ENCODE data around the gene HSPA12A.

HSPA12A gene

DNA sequence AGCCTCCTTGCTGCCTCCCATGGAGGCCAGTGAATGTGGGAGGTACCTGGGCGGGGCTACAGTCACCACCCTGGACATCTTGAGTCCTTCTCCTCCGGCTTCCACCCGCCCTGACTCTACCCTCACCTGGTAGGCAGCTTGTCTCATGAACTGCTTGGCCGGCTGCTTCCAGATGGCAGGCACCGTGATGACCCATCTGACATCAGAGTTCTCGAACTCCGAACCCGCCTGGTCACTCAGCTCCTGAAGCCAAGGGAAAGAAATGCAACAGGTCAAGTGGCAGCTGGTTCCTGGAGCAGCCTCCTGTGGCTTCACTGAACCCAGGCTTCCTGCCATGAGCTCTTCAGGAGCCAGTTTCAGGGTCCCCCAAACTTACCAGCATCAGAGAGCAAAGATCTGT is 50.1 kb downstream of the HSPA12A start:
- no peak for DNase-seq (ENCODE audit: low read depth in 2 of 3, low spot score in 2 of 3)

DNA sequence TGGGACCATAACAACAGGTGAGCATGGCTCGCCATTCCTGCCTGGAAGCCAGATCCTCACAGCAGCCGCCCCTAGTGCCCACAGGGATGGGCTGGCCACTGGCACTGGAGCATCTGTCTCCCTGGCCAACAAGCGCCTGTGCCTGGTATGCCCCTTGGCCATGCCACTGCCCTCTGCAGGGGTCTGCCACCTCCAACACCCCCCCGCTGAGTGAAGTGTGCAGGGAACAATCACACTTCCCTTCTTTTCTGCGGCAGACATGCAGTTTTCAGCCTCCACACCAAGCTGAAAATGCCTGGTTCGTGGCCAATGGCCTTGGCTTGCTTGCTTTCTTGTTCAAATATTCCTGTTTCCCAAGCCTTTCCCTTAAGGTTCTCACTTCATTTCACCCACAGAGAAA is 50.7 kb downstream of the HSPA12A start:
- DNase-seq (ENCODE audit: low read depth in 2 of 3, low spot score in 2 of 3) = no peak

DNA sequence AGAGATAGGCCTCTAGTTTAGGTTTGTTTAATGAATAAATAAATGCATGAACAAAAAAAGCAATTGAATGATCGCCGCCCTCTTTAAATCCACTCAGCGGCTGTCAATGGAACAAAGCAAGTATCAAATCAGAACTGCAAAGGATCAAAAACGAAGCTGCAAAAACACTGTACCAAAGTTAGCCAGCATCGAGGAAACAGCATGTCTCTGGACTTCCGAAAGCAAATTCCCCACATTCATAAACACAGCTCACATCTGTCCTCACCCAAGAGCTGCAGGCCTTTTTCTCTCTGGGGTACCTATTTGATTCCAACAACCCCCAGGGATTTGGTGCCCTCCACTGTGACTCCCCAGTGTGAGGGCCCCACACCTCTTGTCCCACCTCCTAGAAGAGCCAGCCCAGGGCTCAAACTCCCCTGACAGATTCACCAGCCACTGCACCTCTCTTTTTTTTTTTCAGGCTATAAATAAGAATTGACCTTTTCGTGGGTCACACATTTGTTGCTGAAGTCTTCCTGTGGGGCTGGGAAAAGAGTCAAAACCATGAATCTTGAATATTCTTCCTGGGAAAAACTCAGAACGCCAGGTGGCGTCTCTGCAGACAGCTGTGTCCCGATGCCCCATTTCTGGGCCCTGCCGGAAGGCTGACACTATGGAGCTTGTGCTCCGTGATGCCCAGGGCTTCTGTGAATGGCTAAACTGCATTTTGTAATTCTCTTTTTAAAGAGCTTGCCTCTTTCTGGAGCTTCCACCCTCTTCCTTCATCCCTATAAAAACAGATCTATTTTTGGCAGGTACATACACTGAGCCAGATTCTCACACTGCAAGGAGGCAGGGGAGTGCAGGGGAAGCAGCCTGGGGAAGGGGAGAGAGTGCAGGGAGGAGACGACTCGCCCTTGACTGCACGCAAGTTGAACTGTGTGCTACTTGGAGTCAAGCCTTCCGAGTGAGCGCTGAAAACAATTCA is 51.7 kb downstream of the HSPA12A start:
- no peak for DNase-seq (ENCODE audit: low read depth in 2 of 3, low spot score in 2 of 3)

DNA sequence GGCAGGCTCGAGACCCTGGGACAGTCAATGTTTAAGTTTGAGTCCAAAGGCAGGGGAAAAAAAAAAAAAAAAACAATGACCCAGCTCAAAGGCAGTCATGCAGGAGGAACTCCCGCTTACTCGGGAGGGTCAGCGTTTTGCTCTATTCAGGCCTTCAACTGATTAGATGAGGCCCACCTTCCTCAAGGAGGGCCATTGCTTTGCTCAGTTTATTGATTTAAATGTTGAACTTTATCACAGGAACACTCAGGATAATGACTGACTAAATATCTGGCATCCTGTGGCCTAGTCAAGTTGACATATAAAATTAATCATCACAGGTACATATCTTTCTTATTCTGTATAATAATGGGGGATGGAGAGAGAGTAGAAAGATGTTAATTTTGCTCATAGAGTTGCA is 52.6 kb downstream of the HSPA12A start:
- no peak for DNase-seq (ENCODE audit: low read depth in 2 of 3, low spot score in 2 of 3)

DNA sequence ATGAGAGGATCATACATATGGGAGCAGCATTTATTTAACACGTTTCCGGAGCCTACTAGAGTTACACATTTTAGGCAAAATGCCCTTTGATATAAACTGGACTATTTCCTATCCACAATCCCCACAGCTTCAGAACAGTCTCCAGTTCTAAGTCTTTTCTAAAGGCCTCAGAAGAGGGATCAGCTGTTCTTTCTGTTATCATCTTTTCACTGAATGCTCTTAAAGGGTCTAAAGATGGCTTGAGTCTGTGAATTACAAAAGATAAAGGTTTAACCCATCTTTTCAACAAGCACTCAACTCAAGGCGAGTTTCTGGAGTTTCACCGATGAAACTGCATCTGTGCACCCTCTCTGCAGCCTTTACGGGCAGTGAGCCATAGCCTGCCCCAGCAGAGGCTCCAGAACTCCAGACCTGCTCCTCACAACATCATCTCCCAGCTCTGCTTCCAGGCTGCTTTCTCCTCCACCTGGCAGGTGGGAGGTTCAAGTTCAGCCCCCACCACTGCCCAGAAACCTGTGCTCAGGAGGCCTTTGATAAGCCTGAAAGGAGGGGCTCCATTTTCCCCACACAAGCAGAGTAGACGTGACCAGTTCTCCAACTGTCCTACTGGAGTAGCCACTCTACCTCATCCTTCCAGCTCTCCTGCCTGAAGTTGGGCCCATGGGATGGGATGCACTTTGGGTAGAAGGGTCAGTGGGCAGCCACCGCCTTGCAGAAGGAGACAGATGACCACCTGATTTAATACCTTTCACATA is 53.4 kb downstream of the HSPA12A start:
- no peak for DNase-seq (ENCODE audit: low read depth in 2 of 3, low spot score in 2 of 3)

DNA sequence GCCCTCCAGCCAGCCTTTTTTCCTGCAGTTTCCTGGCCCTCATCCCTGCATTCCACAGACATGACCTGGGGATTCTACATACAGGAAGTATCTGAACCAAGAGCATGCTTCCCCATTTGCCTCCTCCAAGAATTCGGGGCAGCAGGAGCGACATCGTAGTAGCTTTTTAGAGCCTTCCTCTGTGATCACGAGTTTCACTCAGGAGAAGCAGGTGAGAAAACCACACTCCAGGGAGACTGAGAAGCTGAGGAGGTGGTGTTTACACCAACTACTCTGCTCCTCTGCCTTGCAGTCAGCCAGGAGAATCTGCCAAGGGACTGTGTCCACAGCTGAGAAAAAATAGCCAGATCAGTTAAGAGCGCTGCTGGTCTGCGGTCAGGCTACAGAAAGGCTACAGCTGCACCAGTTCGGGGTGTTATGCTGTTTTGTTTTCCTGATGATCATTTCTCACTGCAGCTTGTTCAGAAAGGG is 54.1 kb downstream of the HSPA12A start:
- no peak for DNase-seq (ENCODE audit: low read depth in 2 of 3, low spot score in 2 of 3)

DNA sequence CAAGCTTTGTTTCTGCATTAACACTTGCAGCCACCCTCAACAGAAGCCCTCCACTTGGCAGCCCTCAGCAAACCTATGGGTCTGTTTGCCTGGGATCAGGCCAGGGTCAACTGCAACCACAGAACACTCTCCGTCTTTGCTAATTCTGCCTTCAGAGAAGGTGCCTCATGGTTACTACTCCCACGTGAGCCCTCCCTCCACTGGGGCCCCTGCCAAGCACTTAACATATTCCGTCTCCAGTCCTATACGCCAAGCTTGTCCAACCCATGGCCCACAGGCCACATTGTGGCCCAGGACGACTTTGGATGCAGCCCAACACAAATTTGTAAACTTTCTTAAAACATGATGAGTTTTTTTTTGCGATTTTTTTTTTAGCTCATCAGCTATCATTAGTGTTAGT is 54.7 kb downstream of the HSPA12A start:
- DNase-seq (ENCODE audit: low read depth in 2 of 3, low spot score in 2 of 3) = no peak

DNA sequence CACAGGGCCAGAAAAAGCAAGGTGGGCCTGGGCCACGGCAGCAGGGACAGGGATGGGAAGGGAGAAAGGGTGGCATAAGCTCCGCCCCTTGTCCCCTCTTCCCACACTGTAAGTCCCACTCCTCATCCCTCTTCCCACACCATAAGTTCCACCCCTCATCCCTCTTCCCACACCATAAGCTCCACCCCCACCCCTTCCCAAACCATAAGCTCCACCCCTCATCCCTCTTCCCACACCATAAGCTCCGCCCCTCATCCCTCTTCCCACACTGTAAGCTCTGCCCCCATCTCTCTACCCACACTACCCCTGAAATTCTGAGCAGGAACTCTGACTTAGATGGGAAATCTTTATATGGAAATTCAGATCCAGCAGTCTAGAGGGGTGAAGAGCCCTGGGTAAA is 55.7 kb downstream of the HSPA12A start:
- no peak for DNase-seq (ENCODE audit: low read depth in 2 of 3, low spot score in 2 of 3)

DNA sequence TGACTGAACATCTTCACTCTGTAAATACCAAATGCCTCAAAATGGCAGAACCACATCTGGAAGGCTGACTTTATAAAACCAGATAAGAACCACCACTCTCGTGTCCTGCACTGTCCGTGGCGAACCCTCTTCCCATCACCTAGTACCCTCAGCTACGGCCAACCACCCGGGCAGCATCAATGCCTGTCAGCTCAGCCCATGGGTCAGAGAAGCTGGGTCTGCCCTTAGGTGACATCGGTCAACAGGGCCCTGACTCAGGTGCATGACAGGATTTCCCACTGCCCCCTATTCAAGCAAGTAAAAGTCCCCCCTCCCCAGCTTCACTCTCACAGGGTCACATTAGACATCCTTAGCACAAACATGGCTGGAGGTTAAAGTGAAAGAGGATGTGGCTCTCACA is 56.6 kb downstream of the HSPA12A start:
- no peak for DNase-seq (ENCODE audit: low read depth in 2 of 3, low spot score in 2 of 3)

DNA sequence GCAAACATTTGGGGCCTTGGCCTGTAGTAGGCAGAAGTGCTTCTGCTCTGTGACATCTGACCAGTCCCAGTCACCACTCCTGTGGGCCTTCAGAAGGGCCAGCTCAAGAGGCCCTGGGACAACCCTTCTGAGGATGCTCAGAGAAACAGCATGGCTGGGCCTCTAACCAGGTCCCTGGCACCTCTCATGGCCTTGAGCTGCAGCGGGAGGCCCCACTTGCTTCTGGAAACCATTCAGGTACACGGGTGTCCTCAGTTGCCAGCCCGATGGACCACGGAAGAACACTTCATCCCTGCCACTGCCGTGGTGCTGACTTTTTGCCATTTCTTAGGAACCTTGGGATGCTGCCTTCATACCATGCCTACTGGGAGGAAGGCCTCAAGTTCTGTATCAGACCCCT is 57.6 kb downstream of the HSPA12A start:
- no peak for DNase-seq (ENCODE audit: low read depth in 2 of 3, low spot score in 2 of 3)

DNA sequence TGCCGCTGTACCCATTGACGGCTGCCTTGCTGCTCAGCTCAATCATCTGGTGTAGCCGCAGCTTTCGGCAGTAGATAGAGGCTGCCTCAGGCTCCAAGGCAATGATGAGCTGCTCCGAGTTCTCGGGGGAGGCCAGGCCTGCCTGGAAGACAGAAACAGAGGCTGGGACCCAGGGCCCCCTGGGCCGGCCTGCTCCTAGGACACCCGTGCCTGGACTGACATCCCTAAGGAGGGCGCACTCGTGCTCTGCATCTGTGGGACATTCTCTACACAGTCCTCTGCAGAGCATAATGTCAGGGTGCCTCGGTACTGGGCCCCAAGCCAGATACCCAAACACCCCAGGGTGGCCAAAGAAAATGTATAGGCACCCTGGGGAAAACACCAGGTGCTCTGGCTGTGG is 58.5 kb downstream of the HSPA12A start:
- DNase-seq (ENCODE audit: low read depth in 2 of 3, low spot score in 2 of 3) = no peak

DNA sequence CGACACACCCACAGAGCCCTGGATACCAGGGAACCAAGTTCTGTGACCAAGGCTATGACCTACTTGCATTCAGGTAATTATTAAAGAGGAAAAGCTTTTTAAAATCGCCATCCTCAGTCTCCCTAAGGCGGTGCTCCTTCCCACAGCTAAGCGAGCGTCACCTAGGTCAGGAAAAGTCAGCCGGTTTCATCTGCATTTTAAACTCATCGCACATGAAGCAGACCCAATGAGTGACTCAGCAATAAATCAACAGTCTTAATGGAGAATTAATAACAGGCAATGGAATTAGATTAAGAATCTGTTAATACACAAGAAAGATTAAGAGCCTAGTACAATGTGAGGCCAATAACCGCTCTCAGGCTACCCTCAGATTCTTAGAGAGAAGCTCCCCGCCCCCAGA is 59.2 kb downstream of the HSPA12A start:
- no peak for DNase-seq (ENCODE audit: low read depth in 2 of 3, low spot score in 2 of 3)

DNA sequence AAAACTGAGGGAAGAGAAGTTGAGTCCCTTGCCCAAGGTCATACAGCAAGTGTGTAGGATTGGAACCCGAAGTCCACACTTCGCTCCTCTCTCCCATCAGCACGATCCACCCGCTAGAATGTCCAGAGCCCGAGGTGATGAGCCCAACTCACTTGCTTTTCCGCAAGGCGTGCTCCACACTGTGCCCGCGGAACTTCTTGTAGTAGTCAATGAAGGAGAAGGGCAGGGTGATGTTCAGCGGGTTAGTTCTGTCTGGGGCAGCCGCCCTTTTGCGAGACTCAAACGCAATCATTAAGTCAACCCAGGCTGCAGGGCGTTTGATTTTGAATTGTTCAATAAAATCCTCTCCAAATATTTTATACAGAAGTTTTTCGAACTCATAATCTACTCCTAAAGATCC is 63.0 kb downstream of the HSPA12A start:
- DNase-seq (ENCODE audit: low read depth in 2 of 3, low spot score in 2 of 3) = no peak

DNA sequence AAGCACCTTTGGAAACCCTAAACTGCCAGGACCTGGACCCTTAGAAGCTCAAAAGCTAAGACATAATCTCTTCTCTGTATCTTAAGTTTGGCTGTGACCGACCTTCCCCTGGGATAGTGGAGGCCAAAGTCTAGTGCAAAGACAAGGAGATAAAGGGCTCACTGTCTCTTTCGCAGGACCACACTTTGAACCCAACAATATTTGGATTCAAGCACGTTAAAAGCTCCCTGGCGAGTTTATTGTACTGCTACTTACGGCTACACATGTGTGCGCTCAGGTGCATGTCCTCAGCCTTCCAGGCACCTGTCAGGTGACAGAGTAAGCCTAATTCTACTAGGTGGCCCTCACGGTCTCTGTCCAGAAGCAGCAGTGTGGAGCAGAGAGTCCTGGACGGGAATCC is 65.7 kb downstream of the HSPA12A start:
- no peak for DNase-seq (ENCODE audit: low read depth in 2 of 3, low spot score in 2 of 3)

DNA sequence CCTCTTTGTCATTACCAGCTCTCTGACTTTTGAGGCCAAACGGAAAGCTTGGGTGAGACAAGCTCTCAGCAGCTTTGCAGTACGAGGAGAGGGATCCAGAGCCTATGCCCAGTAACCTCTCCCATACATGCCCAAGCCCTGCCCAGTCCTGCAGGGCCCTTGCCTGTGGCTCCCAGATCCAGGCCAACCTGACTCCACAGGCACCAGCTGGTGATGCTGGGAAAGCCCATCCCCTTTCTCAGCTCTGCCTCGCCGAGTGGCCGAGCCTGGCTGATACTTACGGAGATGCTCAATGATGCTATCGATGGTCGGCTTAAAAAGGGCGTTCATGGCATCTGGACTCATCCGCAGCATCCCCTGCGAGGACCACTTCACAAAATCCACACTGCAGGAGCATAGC is 66.2 kb downstream of the HSPA12A start:
- no peak for DNase-seq (ENCODE audit: low read depth in 2 of 3, low spot score in 2 of 3)

DNA sequence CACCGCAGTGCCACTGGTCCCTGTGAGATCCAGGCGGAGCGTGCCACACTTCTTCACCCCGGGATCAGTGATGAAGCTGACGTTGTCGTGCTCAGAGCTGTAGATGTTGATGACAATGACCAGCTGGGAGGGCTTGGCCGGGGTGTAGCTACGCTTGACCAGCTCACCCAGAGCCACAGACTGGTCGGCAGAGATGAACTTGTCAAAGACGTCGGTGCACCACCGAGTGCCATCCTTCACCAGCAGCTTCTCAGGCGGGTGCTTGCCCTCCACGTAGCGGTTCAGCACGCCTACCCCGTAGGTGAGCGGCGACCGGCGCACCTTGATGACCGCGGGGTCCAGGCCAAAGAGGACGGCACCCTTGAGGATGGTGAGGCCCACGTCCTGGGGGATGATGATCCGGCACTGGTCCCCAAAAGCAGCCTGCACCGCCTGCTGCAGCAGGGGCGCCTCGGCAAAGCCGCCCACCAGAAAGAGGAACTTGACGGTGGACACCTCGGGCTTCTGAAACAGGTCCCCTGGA is 67.4 kb downstream of the HSPA12A start:
- no peak for DNase-seq (ENCODE audit: low read depth in 2 of 3, low spot score in 2 of 3)

DNA sequence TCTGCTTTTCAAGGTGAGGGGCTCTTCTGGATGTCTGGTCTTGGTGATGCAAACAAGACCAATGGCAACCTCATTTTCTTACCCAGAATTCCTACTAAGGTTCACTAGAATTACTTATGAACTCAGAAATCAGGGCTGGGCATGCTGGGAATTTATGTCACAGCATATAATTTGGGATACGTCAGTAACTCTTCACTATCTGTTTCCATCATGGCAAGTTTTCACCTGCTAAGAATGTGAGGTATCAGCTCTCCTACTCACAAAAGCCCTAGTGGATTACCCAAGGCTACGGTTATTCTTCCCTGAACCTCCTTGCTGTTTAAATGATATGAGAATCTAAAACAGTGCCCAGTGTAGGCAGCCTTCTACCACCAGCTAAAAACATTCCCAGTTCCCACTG is 68.5 kb downstream of the HSPA12A start:
- DNase-seq (ENCODE audit: low read depth in 2 of 3, low spot score in 2 of 3) = no peak

DNA sequence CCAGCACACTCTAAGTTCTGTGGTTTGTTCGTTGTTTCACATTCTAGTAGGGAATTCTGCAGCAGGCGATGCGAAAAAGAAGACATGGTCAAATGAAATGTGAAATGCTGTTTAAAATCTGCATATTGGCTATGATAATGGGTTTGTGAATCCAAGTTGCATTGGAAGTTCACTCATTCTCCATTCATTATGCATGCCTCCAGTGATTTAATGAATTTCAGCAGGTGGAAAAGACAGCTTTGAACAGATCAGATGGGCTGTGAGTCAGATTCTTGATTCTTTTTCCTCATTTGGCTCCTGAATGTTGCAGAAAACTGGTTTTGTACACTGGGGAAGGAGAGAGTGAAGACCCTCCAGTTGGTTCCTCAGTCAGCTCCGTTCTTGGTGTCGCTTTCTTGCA is 69.5 kb downstream of the HSPA12A start:
- DNase-seq (ENCODE audit: low read depth in 2 of 3, low spot score in 2 of 3) = no peak

DNA sequence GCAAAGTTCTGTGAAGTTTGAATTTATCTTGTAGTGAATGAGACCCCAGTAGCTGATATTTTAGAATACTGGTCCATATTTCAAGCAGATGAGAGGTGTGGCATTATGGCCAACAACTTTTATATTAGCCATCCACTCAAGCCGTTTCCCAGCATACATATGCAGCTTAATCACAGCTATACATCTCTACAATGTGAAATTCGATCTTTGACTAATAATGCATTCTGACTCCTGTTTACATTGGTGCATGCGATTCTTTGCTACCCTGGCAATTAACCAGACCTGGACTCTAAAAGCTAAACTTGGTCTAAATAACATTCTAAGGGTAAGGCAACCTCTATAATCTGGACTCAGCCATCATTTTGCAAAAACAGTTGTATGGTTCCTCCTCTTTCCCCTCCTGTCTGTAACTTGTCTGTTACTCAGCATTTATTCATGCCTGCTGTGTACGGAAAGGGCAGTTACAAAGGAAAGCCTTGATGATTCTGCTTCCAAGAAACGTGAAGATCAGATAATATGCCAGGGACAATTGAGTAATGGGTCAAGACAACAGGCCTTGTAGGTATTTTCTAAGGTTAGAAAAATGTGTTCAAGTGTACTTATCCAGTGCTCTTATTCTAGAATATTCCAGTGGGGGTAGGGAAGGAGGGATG is 71.0 kb downstream of the HSPA12A start:
- DNase-seq (ENCODE audit: low read depth in 2 of 3, low spot score in 2 of 3) = no peak

DNA sequence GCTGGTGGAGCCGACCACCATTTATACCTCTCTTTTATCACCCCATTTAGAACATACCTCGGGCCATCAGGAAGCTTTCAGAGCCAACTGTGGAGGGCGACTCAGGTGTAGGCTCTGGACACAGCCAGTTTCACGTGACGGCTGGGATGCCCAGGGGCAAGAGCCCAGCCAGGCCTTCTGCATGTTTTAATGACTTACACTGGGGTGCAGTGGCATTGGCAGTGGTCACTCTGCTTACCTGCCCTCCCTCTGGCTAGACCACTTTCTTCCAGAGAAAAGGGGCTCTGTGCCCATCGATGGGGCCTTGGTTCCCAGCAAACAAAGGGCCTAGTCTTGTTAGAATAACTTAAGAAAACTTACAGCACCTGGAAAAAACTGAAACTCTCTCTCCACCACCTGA is 71.7 kb downstream of the HSPA12A start:
- DNase-seq (ENCODE audit: low read depth in 2 of 3, low spot score in 2 of 3) = no peak

DNA sequence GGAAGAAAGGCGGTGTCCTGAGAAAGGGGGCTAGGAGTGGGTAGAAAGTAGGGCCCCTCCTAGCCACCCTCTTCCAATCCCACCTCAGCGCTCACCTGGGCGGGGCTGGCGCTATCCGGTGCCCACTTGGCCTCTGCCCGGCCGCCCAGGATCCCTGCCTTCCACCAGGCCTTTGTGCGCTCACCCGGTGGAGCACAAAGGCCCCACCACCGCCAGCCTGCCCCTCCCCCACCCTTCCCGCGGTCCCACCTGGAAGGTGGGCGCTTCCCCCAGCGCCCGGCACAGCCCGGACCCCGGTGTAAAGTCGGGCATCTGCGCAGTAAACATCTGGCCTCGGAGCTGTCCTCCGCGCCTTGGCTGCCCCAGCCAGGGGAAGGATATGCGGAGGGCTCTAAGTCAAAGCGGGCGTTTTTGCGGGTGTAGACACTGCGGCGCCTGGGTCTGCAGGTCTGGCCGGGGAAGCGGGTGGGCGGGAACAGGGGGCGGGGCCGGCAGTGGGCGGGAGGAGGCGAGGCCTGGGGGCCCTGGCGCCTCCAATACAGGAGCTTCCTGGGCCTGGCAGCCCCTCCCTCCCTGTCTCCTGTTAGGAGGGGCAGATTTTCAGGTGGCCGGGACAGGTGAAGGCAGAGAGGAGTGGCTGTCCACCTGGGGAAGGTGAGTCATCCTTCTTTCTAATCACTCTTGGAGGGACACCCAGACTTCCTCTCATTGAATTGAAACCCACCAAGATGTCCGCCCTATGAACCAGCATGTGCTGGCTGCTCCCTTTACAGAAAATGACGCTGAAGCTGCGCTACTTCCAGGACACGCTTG is 72.3 kb downstream of the HSPA12A start:
- DNase-seq (ENCODE audit: low read depth in 2 of 3, low spot score in 2 of 3) = no peak

Data from activated CD8-positive, alpha-beta memory T cell treated with anti-CD3 and anti-CD28 coated beads for 48 hours (primary cell).